Measurements from ENCODE around the gene CARMIL3.
"Not testable (repeated sequence)": the region's sequence is repeated elsewhere in the genome, so short reads cannot be mapped to it uniquely, and the experiment has no call there.

Gene CARMIL3

DNA sequence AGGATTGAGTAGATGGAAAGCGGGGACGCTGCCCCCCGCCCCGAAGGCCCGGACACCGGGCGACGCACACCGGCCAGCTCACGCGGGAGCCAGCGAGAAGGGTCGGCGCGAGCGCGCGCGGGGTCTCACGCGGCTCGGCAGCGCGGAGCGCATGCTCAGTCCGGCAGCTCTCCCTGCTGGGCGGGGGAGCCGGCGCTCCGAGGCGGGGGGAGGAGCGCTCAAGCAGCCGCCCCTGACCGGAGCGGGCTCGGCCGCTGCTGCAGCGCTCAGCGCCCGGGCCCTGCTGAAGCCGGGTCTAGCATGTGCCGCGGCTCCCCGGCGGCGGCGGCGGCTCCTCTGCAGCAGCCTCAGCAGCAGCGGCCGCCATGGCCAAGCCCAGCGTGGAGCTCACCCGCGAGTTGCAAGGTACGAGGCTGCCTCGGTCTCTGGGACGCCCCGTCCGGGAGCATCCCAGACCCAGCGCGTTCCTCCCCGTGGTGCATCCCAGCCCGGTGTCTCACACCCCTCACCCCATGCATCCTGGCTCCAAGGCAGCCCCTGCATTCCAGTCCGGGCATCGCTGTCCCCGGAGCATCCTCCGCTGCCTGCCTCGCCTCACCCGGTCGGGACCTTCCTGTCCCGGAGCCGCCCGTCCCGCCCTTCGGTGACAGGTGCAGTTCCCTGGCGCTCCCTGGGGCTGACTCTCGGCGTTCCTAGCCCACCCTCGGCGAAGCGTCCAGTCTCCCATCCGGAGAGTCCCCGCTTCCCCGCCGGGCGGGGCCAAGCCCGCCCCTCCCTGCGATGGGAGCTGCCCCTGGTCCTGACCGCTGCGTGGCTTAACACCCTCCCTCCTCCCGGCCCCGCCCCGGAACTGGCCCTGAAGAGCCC is at the start of gene CARMIL3:
Gene CARMIL3, plus strand, starts transcription at position 221 of the 867 bp plus-strand sequence. Its CDS starts 145 bp downstream, at position 366.
- DNase-seq (ENCODE audit: low spot score) = no peak

DNA sequence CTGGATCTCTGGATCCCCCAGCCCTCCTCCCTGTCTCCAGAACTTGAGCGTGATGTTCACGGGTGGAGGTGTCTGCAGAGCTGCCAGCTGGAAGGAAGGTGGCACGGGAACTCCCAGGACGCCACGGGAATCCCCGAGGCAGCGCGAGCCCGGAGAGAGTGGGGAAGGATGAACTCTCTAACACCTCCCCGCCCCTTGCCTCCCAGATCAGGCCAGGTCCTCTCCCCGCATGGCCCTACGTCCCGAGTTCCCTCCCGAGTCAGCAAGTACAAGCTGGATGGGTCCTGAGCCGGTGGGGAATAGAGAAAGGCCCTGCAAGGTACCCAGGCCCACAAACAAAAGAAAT is 45.4 kb upstream of the CARMIL3 start:
- not testable (repeated sequence) for DNase-seq (ENCODE audit: low spot score)

DNA sequence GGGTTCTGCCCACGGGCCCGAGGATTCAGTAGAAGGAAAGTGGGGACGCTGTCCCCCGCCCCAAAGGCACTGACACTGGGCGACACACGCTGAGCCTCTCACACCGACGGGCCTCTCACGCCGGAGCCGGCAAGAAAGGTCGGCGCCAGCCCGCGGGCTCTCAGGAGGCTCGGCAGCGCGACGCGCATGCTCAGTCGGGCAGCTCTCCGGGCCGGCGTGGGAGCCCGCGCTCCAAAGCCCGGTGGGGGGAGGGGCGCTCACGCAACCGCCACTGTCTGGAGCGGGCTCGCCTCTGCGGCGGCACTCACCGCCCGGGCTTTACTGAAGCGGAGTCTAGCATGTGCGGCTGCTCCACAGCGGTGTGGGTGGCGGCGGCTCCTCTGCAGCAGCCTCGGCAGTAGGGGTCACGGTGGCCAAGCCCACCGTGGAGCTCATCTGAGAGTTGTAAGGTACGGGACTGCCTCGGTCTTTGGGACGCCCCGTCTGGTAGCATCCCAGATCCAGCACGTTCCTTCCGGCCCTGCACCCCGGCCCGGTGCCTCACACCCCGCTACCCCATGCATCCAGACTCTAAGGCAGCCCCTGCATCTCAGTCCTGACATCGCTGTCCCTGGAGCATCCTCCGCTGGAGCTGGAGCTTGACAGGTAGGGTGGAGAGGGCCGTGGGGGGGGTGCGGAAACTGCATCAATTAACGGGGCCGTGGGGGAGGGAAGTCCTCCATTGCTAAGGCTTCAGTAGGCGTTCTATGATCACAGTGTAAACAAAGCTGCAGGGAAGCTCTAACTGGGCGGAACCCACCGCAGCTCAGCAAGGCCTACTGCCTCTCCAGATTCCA is 44.8 kb upstream of the CARMIL3 start:
- peak; percentile 38 for DNase-seq (ENCODE audit: low spot score)

GRCh38 chr14:24011051-24011450 is 40.8 kb upstream of the CARMIL3 start:
- DNase-seq (ENCODE audit: low spot score) = no peak

GRCh38 chr14:24012726-24013273 is 39.0 kb upstream of the CARMIL3 start:
- not testable (repeated sequence) for DNase-seq (ENCODE audit: low spot score)

- peak; percentile 87 for DNase-seq (ENCODE audit: low spot score)
Measured at GRCh38 chr14:24013654-24014514, 37.9 kb upstream of the CARMIL3 start.

DNA sequence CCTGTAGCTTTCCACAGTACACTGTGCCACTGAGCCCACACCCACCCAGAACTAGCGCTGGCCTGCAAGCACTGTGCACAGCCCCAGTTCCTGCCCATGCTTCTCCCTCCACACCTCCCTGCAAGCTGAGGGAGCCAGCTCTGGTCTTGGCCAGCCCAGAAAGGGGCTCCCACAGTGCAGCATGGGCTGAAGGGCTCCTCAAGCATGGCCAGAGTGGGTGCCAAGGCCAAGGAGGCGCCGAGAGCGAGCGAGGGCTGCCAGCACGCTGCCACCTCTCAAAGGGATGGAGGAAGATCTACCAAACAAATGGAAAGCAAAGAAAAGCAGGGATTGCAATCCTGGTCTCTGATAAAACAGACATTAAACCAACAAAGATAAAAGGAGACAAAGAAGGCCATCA is 36.1 kb upstream of the CARMIL3 start:
- not testable (repeated sequence) for DNase-seq (ENCODE audit: low spot score)

DNA sequence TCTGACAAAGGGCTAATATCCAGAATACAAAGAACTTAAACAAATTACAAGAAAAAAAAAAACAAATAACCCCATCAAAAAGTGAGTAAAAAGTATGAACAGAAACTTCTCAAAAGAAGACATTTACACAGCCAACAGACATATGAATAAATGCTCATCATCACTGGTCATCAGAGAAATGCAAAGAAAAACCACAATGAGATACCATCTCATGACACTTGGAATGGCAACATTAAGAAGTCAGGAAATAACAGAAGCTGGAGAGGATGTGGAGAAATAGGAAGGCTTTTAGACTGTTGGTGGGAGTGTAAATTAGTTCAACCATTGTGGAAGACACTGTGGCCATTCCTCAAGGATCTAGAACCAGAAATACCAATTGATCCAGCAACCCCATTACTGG is 32.8 kb upstream of the CARMIL3 start:
- DNase-seq (ENCODE audit: low spot score) = not testable (repeated sequence)

- not testable (repeated sequence) for DNase-seq (ENCODE audit: low spot score)
Measured at GRCh38 chr14:24019944-24020343, 31.9 kb upstream of the CARMIL3 start.

- not testable (repeated sequence) for DNase-seq (ENCODE audit: low spot score)
Measured at GRCh38 chr14:24020520-24020919, 31.3 kb upstream of the CARMIL3 start.

GRCh38 chr14:24024939-24025418 is 26.8 kb upstream of the CARMIL3 start:
- not testable (repeated sequence) for DNase-seq (ENCODE audit: low spot score)

GRCh38 chr14:24029687-24030086 is 22.1 kb upstream of the CARMIL3 start:
- DNase-seq (ENCODE audit: low spot score) = not testable (repeated sequence)

- not testable (repeated sequence) for DNase-seq (ENCODE audit: low spot score)
Measured at GRCh38 chr14:24031331-24031730, 20.5 kb upstream of the CARMIL3 start.

DNA sequence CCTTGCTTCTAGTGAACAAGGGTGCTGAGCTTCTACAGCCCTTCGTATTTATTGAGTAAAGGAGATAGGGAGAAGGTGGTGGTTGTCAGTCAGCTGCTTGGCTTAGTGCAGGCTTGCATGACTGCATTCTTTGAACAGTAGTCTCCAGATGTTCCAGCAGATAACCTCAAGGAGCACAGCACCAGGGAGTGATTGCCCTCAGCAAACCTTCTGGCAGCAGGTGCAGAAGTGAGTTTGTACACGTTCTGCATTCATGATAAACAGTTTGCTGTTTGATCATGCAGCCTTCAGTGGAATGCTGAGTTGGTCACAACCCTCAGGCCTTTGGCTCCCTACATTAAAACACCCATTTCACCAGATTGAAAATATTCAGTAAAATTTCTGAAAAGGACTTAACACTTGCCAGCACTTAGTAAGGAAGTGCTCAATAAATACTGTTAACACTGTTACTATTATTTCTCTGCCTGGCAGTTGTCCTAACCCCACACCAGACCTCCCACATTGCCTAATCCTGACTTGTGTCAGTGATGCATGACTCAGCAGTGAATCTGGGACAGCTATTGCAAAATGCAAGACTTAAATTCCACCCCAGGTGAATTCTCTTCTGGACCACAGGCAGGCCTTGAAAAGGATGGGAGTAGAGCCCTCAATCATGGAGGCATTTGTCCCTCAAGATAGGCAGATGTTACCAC is 18.9 kb upstream of the CARMIL3 start:
- DNase-seq (ENCODE audit: low spot score) = no peak

DNA sequence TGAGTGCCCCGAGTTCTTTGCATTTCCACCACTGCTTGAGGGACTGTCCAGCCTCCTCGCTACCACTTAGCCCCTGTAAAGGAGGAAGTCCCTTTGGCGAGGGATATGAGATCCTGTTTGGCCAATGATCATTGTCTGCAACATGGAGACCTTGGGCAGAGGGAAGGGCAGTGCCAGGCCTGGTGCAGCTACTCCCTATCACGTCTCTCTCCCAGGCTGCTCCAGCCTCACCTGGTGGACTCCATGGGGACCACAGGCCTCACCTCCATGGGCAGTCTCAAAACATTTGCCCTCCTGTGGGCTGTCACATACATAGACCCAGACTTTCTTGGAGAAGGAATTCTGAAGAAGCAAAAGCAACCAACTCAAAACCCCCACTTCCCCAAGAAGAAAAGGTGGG is 16.0 kb upstream of the CARMIL3 start:
- not testable (repeated sequence) for DNase-seq (ENCODE audit: low spot score)

- DNase-seq (ENCODE audit: low spot score) = peak; percentile 70
Measured at GRCh38 chr14:24036169-24036962, 15.4 kb upstream of the CARMIL3 start.

DNA sequence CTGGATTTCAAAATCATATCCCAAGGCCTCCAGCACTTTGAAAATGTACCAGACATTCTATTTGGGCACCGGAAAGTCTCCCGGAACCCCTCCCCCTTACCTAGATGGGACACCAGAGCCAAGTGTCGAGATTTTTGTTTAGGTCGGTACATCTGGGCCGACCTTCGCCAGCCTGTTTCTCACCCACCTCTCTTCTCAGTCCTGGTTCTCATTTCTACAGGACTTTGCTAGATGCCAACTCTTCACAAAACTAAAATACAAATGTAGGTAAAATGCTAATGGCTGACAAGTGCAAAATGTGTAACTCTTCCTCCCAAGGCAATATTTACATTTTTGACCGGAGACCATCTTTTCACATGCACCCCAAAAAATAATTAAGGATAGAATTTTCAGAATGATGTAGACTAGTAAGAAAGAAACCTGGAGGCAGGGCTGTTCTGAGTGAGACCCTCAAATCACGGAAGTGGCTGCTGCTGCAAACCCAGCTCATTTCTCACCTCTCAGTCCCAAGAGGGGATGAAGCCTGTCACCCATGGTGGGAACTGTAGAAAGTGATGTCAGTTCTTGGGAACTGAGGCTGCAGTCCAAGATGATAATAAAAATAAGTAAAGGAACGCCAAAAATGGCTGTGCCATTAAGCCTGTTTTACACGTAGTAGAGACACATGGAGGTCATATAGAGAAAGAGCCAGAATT is 14.7 kb upstream of the CARMIL3 start:
- not testable (repeated sequence) for DNase-seq (ENCODE audit: low spot score)

DNA sequence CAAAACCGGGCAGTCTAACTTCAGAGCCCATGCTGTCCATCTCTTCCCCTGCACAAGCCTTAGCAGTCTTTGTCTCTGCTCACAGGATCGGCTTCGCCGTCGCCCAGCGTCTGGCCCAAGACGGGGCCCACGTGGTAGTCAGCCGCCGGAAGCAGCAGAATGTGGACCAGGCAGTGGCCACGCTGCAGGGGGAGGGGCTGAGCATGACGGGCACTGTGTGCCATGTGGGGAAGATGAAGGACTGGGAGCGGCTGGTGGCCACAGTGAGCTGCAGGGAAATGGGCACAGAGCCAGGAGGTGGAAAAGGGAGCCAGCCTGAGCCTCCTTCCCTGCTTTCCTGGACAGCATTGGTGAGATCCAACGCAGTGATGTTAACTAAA is 14.2 kb upstream of the CARMIL3 start:
- DNase-seq (ENCODE audit: low spot score) = no peak

DNA sequence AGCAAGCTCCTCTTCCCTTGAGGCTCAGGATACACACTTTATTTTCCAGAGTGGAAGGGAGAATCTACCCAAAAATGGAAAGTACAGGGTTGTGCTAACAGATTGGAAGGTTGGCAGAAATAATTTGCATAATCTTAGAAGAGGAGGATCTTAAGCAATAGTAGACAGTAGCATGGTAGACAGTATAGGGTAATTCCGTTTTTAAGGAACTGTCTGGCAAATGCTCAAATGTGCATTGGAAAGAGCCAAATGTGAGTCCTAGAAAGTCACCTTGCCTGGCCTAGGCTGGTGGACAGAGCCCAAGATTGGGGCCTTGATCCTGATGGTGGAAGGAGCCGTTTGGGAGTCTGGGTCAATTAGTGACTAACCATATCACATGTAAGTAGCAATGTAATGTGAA is 13.1 kb upstream of the CARMIL3 start:
- DNase-seq (ENCODE audit: low spot score) = no peak

Data from hematopoietic multipotent progenitor cell treated with erythropoietin and hydrocortisone succinate and interleukin-3 and kit ligand, for 17 days (in vitro differentiated cells).